IPS DF 6.9 (cell line): ENCODE data around the gene TOP2A.

ENCODE experiments used
- DNase-seq: peaks from one replicate; pipeline ENCODE4 v3.0.0-alpha.2; 2013; ENCODE audit warnings: low read depth, low spot score
- H3K27ac ChIP-seq: one replicate; pipeline ENCODE4 v1.5.1; 2013; ENCODE audit warnings: low read length, control low read depth
- H3K27me3 ChIP-seq: 2 replicates; pipeline ENCODE4 v1.6.1; 2013; ENCODE audit warnings: mild to moderate bottlenecking, low read length; ENCODE audit not compliant: control insufficient read depth, insufficient read depth
- H3K36me3 ChIP-seq: 2 replicates; pipeline ENCODE4 v1.6.1; 2013; ENCODE audit warnings: low read length; ENCODE audit not compliant: control insufficient read depth, insufficient read depth
- H3K4me1 ChIP-seq: 2 replicates; pipeline ENCODE4 v1.6.1; 2013; ENCODE audit warnings: low read length; ENCODE audit not compliant: control insufficient read depth, insufficient read depth
- H3K4me3 ChIP-seq: 2 replicates; pipeline ENCODE4 v1.5.1; 2013; ENCODE audit warnings: mild to moderate bottlenecking, low read length
- H3K9me3 ChIP-seq: 2 replicates; pipeline ENCODE4 v1.6.1; 2013; ENCODE audit warnings: low read length, inconsistent platforms; ENCODE audit not compliant: control insufficient read depth, insufficient read depth
- WGBS: extraction: QIAGEN DNeasy Blood & Tissue Kit; methylation state at CpG from one replicate; pipeline ENCODE4 v1.1.7; 2013; ENCODE audit warnings: mixed read lengths, missing lambda C conversion rate; ENCODE audit not compliant: insufficient read length, insufficient coverage; 5-methylcytosine and 5-hydroxymethylcytosine counted together

Gene TOP2A

GRCh38 chr17:40366861-40367518, 50.7 kb downstream of the TOP2A start:
- Histone ChIP-seq H3K4me1 (peaks cover 8% of the 10 kb centered on the region), H3K27me3 (peaks cover 8% of the 10 kb centered on the region; the same call in 1 of the 2 replicates), H3K9me3 (no peaks in the 10 kb centered on the region), H3K4me3 (no peak overlapping the region), H3K27ac (no peak overlapping the region), H3K36me3 (no peaks in the 10 kb centered on the region)
- WGBS = no CpG with 5 or more reads among the region's 17 CpGs
- DNase-seq = no peak

GRCh38 chr17:40366076-40366860, 51.4 kb downstream of the TOP2A start:
- Histone ChIP-seq H3K27me3 (peaks cover 8% of the 10 kb centered on the region; the same call in 1 of the 2 replicates), H3K36me3 (no peaks in the 10 kb centered on the region), H3K9me3 (no peaks in the 10 kb centered on the region), H3K4me3 (no peak overlapping the region), H3K4me1 (peaks cover 12% of the 10 kb centered on the region), H3K27ac (no peak overlapping the region)
- no peak for DNase-seq
- WGBS = no CpG with 5 or more reads among the region's 18 CpGs

DNA sequence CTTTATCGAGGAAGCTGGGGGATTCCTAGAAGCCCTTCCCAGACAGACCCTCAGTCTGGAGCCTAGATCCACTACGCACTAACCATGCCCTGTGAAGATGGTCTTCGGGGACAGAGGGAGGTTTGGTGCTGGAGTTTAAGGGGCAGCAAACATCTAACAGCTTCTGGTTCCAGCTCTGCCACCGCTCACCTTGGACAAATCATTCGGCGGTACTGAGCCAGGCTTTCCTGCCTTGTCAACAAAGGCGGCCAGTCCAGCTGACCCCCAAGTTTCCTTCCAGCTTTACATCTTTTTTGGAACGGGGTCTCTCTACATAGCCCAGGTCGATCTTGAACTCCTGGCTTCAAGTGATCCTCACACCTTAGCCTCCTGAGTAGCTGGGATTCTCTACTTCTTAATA, 52.8 kb downstream of the TOP2A start:
- H3K27me3 ChIP-seq = peaks cover 8% of the 10 kb centered on the region; the same call in 1 of the 2 replicates
- DNase-seq = no peak
- H3K4me1 ChIP-seq = peaks cover 13% of the 10 kb centered on the region
- H3K36me3 ChIP-seq = no peaks in the 10 kb centered on the region
- H3K4me3 ChIP-seq = no peak overlapping the region
- H3K9me3 ChIP-seq = no peaks in the 10 kb centered on the region
- no CpG with 5 or more reads among the region's 9 CpGs for WGBS
- no peak overlapping the region for H3K27ac ChIP-seq

DNA sequence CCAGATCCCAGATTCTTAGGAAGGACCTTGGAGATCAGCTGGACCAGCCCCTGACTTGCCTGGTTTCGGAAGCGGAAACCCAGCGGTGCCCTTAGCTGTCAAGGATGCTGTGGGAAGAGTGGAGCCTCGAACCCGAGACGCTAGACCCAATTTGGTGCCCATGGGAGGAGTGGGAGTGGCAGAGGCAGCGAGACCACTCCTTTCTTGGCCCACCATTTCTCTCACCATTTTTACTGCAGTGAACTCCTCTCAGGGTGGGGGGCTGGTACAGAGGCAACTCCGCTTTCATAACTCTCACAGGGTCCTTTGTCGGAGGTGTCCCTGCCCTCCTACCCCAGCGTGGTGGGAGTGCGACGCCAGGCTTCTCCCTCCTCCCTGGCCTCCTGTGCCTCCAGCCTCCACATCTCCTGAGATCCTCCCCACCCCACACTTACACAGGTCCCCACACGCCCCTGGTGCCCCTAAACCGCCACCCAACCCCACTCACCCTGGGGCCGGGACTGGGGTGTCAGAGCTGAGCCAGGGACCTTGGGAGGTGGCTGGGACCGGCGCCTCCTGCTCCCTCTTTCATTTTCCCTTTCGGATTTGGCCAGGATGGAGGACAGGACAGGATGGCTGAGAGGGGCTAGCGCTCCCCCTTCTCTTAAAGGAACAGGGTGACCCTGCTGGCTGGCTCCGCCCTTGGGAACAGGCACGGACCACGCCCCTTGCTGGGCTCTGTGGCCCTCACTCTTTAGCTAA, 53.4 kb downstream of the TOP2A start, which contains the start of gene GJD3:
Gene GJD3 (minus strand): TSS at position 617 of the 741 bp plus-strand sequence. CDS start 922 bp downstream, outside the sequence.
- WGBS = no CpG with 5 or more reads among the region's 22 CpGs
- Histone ChIP-seq H3K36me3 (no peaks in the 10 kb centered on the region), H3K4me1 (peaks cover 13% of the 10 kb centered on the region), H3K27me3 (peaks cover 8% of the 10 kb centered on the region; the same call in 1 of the 2 replicates), H3K27ac (no peak within 1 kb of the TSS), H3K9me3 (no peaks in the 10 kb centered on the region), H3K4me3 (peak within 1 kb of the TSS; percentile 40; the same call in 1 of the 2 replicates)
- DNase-seq = no peak

DNA sequence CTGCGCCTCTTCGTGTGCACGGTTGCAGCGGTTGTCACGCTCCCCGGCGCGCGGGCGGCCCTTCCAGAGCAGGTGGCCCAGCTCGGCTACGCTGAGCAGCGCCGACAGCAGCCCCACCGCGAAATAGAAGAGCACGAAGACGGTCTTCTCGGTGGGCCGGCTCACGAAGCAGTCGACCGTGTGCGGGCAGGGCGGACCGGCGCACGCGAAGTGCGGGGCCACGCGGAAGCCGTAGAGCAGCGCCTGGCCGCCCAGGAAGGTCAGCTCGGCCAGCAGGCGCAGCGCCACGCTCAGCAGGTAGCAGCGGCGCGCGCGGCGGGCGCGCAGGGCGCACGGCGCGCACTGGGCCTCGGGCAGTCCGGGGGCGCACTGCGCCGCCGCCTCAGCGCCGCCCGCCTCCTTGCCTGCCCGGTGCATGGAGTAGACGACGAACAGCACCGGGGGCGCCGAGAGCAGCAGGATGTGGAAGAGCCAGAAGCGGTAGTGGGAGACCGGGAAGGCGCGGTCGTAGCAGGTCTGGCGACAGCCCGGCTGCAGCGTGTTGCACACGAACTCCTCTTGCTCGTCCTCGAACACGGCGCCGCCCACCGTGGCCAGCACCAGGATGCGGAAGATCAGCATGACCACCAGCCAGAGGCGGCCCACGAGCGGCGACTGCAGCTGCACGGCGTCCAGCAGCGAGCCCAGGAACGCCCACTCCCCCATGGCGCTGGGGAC, 54.4 kb downstream of the TOP2A start:
- H3K9me3 ChIP-seq = no peaks in the 10 kb centered on the region
- H3K27ac ChIP-seq = no peak overlapping the region
- H3K36me3 ChIP-seq = no peaks in the 10 kb centered on the region
- peak overlapping the region; percentile 40; the same call in 1 of the 2 replicates for H3K4me3 ChIP-seq
- peaks cover 8% of the 10 kb centered on the region; the same call in 1 of the 2 replicates for H3K27me3 ChIP-seq
- no peak for DNase-seq
- H3K4me1 ChIP-seq = peaks cover 13% of the 10 kb centered on the region
- no CpG with 5 or more reads among the region's 91 CpGs for WGBS

DNA sequence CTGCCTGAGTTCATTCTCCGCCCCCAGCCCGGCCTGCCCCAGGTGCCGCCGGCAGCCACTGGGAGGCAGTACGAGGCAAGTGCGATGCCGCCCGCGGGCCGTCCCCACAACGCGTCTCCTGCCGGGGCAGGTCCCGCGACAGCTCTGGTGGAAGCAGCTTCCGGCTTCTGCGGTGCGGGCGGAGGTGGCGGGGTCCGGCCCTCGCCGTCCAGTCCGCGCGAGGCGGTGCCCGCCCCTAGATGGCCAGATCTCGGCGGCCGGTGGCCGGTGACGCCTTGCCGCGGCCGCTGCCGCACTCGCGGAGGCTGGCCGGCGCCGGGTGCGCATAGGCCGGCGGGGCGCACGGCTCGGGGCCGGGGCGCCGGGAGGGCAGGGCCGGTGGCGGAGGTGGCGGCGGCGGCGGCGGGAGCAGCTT, 55.0 kb downstream of the TOP2A start:
- Histone ChIP-seq H3K9me3 (no peaks in the 10 kb centered on the region), H3K4me1 (peaks cover 13% of the 10 kb centered on the region), H3K4me3 (peak overlapping the region; percentile 40; the same call in 1 of the 2 replicates), H3K36me3 (no peaks in the 10 kb centered on the region), H3K27me3 (peaks cover 8% of the 10 kb centered on the region; the same call in 1 of the 2 replicates), H3K27ac (no peak overlapping the region)
- no peak for DNase-seq
- no CpG with 5 or more reads among the region's 58 CpGs for WGBS

- Histone ChIP-seq H3K27me3 (peaks cover 8% of the 10 kb centered on the region; the same call in 1 of the 2 replicates), H3K36me3 (no peaks in the 10 kb centered on the region), H3K9me3 (no peaks in the 10 kb centered on the region), H3K27ac (no peak overlapping the region), H3K4me3 (no peak overlapping the region; the same call in 1 of the 2 replicates), H3K4me1 (peaks cover 13% of the 10 kb centered on the region)
- DNase-seq = no peak
- WGBS = no CpG with 5 or more reads among the region's 24 CpGs
These were observed 55.6 kb downstream of the TOP2A start for GRCh38 chr17:40361925-40362695.

DNA sequence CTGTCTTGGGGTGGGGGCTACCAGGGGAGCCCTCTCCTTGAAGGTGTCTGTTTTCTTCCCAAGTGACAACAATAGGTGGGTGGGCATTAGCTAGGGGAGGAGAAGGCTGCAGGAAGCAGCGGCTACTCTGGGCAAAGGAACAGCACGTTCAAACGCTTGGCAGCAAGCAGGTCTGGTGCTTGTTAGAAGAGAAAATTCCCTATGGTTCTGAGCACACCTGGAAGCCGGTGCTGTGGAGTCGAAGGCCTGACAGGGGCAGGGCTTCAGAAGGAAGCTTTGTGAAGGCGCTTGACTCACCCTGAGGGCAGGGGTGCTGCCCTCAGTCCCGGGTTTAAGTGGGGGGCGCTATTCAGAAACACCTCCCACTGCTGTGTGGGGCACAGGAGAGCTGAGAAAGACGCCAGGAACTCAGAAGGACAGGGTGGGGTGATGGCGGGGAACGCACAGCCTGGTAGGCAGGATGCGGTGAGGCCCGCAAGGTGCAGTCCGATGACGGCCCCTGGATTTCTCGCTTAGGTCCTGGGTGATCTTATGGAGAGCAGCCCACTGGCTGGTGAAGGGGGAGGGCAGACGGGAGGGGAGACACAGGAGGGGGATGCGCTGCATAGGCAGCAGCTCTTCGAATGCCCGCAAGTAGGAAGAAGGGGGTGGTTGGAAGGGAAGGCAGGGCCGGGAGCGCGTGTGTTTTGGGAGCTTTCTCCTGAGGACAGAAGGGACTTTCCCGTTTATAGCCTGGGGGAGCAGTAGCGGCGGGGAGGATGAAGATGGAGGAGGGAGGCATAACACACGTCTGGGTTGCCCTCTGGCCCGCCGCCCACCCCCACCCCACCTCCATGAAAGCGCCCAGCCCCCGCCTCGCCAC, 56.4 kb downstream of the TOP2A start:
- peaks cover 13% of the 10 kb centered on the region for H3K4me1 ChIP-seq
- no CpG with 5 or more reads among the region's 32 CpGs for WGBS

DNA sequence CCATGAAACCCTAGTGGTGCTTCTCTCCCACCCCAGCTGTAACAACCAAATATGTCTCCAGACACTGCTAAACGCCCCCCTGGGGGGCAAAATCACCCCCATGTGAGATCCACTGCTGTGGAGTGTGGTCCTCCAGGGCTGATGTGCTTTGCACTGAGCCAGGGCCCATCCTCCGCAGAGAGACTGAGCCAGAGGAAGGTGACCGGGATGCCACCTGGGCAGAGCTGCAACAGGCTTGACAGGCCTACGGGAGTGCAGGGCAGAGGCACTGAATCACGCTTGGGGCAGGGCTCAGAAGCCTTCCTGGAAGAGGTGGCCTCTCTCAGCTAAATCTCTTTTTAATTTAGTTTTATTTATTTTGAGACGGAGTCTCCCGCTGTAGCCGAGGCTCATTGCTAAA, 57.6 kb downstream of the TOP2A start:
- WGBS = no CpG with 5 or more reads among the region's 8 CpGs
- Histone ChIP-seq H3K9me3 (no peaks in the 10 kb centered on the region), H3K36me3 (peaks cover 4% of the 10 kb centered on the region; the same call in 1 of the 2 replicates), H3K27ac (no peak overlapping the region), H3K4me1 (peaks cover 16% of the 10 kb centered on the region), H3K27me3 (peaks cover 8% of the 10 kb centered on the region; the same call in 1 of the 2 replicates), H3K4me3 (no peak overlapping the region)
- DNase-seq = no peak

More for the DNA sequence above, 56.4 kb downstream of the TOP2A start:
- no peak overlapping the region for H3K4me3 ChIP-seq
- H3K9me3 ChIP-seq = no peaks in the 10 kb centered on the region
- H3K27ac ChIP-seq = no peak overlapping the region
- H3K36me3 ChIP-seq = no peaks in the 10 kb centered on the region
- peaks cover 8% of the 10 kb centered on the region; the same call in 1 of the 2 replicates for H3K27me3 ChIP-seq
- no peak for DNase-seq
